T-helper 17 cell (primary cell): ENCODE data around the gene ZFYVE26. TPM values are rescaled to one million over a fixed set of nuclear protein-coding genes. Genes with fewer than 3 reads are reported as not detected.

Experiments
- ATAC-seq: fragments of 150-1000 bp; cut with Tn5 transposase; 2 replicates; pipeline ENCODE4 v1.10.0; 2021; ENCODE audit warnings: mild to moderate bottlenecking, moderate library complexity
- DNase-seq, 3 donors: peaks; one replicate each; pipeline versions ENCODE4 v3.0.0 to v3.0.0-alpha.2; 2020 to 2021
- H3K9me3 ChIP-seq: one replicate; pipeline ENCODE4 v1.7.0; 2013; ENCODE audit warnings: low read length, mild to moderate bottlenecking; ENCODE audit not compliant: control insufficient read depth, poor library complexity, severe bottlenecking
- H3K27ac Mint-ChIP-seq: one replicate; pipeline ENCODE4 v1.8.0; 2022; ENCODE audit warnings: mild to moderate bottlenecking, moderate library complexity, mixed read lengths
- H3K27me3 Mint-ChIP-seq: one replicate; pipeline ENCODE4 v1.8.0; 2022; ENCODE audit warnings: mixed read lengths
- H3K36me3 Mint-ChIP-seq: one replicate; pipeline ENCODE4 v1.8.0; 2022; ENCODE audit warnings: low read depth, mixed read lengths
- H3K4me1 Mint-ChIP-seq: one replicate; pipeline ENCODE4 v1.8.0; 2022; ENCODE audit warnings: mild to moderate bottlenecking, mixed read lengths
- H3K4me3 Mint-ChIP-seq: one replicate; pipeline ENCODE4 v1.8.0; 2022; ENCODE audit warnings: mild to moderate bottlenecking, moderate library complexity, mixed read lengths
- total RNA-seq, 4 donors: library from RNA in 2 of 4; stranded (reverse) in 2 of 4; gene quantifications; one replicate each; pipeline ENCODE4 v1.2.3 and lab custom pipeline; 2022 to 2026

ZFYVE26 gene
- total RNA-seq, 2 donors from 2014 or later = 25.0 to 29.9 TPM

DNA sequence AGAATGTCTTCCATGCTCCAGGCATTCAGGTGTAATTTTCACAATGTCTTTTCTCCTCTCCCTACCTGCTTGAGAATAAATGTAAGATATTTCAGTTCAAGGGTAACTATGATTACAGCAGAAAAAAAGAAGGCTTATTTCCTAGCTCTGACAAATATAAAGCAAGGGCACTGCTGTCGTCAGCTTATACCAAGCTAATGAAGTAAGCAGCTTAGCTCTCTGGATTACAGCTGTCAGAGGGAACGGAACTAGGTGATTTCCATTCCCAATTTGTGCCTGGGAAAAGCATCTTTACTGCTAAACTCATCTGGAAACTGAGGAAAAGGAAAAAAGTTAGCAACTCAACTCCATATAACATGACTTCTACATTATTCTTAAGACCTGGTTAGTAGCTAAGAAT lies 56.5 kb downstream of the ZFYVE26 start:
- Mint-ChIP-seq H3K27me3 (no peaks in the 10 kb centered on the region), H3K4me1 (peaks cover 2% of the 10 kb centered on the region), H3K36me3 (peaks cover 14% of the 10 kb centered on the region), H3K4me3 (no peak overlapping the region), H3K27ac (no peak overlapping the region)
- H3K9me3 ChIP-seq = no peaks in the 10 kb centered on the region
- DNase-seq = no peak
- no peak for ATAC-seq

DNA sequence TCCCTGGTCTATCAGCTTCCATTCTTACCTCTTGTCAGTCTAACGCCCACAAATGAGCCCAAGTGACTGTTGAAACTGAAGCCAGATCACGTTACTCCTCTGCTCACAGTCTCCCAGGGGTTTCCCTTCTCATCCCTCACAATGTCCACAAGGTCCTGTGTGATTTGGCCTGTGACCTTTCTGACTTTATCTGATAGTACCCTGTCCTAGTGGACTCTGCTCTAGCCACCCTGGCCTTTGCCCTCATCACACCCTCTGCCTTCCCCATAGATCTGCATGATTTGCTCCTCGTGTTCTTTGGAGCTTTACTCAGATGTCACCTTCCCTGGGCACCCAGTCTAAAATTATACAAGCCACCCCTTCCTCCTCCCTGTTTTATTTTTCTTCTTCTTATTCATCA lies 59.2 kb downstream of the ZFYVE26 start:
- ATAC-seq (no peak), DNase-seq (no peak)
- peak overlapping the region; percentile 14 for H3K27ac Mint-ChIP-seq
- H3K9me3 ChIP-seq = no peaks in the 10 kb centered on the region
- peaks cover 20% of the 10 kb centered on the region for H3K36me3 Mint-ChIP-seq
- peaks cover 2% of the 10 kb centered on the region for H3K4me1 Mint-ChIP-seq
- no peak overlapping the region for H3K4me3 Mint-ChIP-seq
- H3K27me3 Mint-ChIP-seq = no peaks in the 10 kb centered on the region

DNA sequence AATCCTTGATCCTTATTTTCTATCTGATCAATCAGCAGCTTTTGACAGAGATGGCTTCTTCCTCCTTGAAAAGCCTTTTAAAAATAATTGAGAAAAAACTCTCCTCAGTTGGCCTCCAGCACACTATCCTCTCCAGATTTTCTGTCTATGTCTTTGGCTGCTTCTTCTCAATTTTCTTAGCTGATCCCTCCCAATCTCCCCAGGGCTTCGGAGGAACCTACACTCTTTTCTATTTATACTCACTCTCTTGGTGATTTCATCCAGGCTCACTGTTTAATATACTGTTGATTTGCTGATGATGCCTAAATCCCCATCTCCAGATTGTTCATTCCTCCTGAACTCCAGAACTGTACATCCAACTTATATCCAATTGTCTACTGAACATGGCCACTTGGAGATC lies 59.9 kb downstream of the ZFYVE26 start:
- no peak for ATAC-seq
- H3K4me1 Mint-ChIP-seq = peaks cover 2% of the 10 kb centered on the region
- no peak overlapping the region for H3K4me3 Mint-ChIP-seq
- DNase-seq = no peak
- H3K27me3 Mint-ChIP-seq = no peaks in the 10 kb centered on the region
- H3K27ac Mint-ChIP-seq = peak overlapping the region; percentile 14
- peaks cover 23% of the 10 kb centered on the region for H3K36me3 Mint-ChIP-seq
- no peaks in the 10 kb centered on the region for H3K9me3 ChIP-seq

DNA sequence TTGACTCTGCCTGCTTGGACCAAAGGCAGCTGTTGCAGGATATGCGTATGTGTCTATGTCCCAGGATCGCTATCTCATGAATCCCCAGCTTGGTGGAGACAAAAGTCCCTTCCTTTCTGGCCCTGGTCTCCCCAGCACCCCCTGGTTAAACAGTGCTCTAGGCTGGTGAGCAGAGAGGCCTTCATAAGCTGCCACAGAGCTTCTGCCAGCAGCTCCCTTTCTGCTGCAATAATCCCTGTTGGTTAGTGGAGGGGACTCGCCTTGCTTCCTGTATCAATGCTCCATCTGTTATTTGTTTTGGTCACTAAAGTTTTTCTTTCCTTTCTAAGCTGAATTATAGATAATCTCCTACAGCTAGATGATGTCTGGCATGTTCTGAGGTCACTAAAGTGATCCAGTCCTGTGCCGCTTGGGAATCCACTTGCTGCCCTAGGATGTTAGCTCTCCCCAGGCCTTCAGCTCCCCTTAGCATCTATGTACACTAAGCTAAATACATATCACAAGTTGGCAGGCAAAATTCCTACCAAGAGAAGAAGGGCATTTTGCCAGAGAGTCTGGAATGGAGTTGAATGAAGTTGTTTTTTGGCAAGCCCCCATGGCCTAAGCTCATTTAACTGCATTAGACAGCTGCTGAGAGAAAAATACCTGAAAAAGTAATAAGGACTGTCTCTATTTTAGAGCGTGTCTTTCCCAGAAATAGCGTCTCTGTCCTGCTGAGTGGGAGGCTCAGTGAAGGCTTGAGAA lies 66.9 kb downstream of the ZFYVE26 start:
- Mint-ChIP-seq H3K4me3 (no peak overlapping the region), H3K4me1 (no peaks in the 10 kb centered on the region), H3K27me3 (no peaks in the 10 kb centered on the region), H3K27ac (peak overlapping the region; percentile 14), H3K36me3 (peaks cover 13% of the 10 kb centered on the region)
- H3K9me3 ChIP-seq = no peaks in the 10 kb centered on the region
- no peak for ATAC-seq
- DNase-seq = no peak

DNA sequence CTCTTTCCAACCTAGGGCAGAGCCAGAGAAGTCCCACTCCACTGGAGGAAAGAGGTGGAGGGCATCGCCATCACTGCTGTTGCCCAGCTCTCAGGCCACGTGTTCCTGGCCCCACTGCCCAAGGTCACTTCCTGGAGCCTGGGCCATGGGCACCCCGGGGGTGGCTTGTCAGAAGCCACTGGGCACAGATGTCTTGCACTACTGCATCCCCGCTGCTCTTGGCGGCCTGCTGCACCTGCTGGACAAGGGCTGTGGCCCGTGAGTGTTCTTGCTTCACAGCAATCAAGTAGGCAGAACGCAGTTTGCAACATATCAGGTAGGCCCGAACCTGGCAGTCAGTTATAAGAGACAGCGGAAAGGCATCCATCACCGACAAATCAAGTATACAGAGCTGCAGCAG lies 68.1 kb downstream of the ZFYVE26 start:
- H3K9me3 ChIP-seq = no peaks in the 10 kb centered on the region
- ATAC-seq (no peak), DNase-seq (no peak)
- H3K4me1 Mint-ChIP-seq = no peaks in the 10 kb centered on the region
- no peak overlapping the region for H3K27ac Mint-ChIP-seq
- no peak overlapping the region for H3K4me3 Mint-ChIP-seq
- no peaks in the 10 kb centered on the region for H3K27me3 Mint-ChIP-seq
- peaks cover 6% of the 10 kb centered on the region for H3K36me3 Mint-ChIP-seq

DNA sequence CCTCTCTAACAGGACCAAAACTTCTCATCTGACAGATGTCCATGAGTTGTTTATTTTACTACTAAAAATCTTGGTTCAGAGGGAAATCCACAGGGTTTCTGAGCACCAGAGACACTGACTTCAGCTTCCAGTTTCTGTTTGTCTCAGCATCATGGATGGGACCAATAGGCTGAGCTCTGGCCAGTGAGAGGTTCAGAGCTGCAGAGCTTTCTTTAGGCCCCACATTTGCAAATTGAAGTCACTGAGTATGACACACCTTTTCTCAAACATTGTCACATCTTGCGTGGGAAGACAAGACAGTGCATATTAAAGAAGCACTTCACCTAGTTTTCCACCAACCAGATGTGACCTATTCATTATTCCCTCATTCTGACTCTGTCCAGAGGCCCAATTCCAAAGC lies 69.5 kb downstream of the ZFYVE26 start:
- H3K27ac Mint-ChIP-seq = no peak overlapping the region
- H3K9me3 ChIP-seq = no peaks in the 10 kb centered on the region
- H3K36me3 Mint-ChIP-seq = peaks cover 3% of the 10 kb centered on the region
- no peak for ATAC-seq
- H3K27me3 Mint-ChIP-seq = no peaks in the 10 kb centered on the region
- no peak for DNase-seq
- H3K4me1 Mint-ChIP-seq = no peaks in the 10 kb centered on the region
- no peak overlapping the region for H3K4me3 Mint-ChIP-seq

DNA sequence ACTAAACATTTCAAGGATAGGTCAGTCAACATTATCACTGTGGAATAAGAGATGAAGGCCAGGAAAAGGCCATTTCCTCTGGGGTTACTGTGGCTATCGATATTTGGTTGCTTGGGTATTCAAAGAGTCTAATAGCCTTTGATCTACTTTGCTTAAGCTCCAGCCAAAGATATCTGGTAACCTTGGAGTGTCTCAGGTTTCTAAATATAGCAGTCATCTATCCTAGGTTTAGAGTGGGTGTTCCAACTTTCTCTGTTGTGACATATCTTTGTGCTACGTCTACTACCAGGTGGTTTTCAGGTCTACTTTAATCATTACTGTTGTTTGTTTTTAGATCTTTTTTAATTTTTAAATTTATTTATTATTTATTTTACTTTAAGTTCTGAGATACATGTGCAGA lies 72.3 kb downstream of the ZFYVE26 start:
- Mint-ChIP-seq H3K4me1 (peaks cover 5% of the 10 kb centered on the region), H3K27me3 (no peaks in the 10 kb centered on the region), H3K27ac (no peak overlapping the region), H3K36me3 (no peaks in the 10 kb centered on the region), H3K4me3 (no peak overlapping the region)
- DNase-seq = no peak
- no peak for ATAC-seq
- no peaks in the 10 kb centered on the region for H3K9me3 ChIP-seq

DNA sequence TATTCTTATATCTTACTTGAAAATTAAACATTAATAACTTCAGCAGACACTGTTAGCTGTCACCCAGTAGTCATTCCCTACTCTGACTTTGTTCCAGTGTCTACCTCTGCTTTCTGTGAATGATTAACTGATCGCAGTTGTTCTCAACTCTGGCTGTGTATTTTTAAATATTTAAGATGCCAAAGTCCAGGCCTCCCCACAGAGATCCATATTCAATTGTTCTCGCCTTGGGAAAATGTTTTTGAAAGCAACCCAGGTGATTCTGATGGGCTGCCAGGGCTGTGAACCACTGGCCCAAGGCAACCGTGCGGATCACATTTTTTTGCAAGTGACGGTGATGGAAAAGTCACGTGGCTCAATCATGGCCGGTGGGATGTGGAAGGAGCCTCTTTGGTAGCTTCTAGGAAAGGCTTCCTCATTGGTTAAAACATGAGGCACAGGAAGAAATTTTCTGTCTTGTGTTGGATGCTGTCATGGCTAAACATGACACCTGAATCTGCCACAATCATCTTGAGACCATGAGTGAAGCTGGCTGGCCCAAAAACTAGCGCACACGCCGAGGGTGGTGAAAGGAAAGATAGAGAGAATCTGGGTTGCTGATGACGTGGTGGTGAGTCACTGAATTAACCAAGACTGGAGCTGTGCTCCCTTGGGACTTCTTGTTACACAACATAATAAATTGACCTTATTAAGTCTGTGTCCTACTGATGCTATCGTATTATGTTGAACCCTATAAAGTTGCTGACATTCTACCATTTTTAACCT lies 77.5 kb downstream of the ZFYVE26 start:
- Mint-ChIP-seq H3K36me3 (no peaks in the 10 kb centered on the region), H3K4me3 (no peak overlapping the region), H3K27me3 (no peaks in the 10 kb centered on the region), H3K4me1 (peaks cover 8% of the 10 kb centered on the region), H3K27ac (peak overlapping the region; percentile 65)
- ATAC-seq = peak; percentile 85
- DNase-seq = no peak
- no peaks in the 10 kb centered on the region for H3K9me3 ChIP-seq

DNA sequence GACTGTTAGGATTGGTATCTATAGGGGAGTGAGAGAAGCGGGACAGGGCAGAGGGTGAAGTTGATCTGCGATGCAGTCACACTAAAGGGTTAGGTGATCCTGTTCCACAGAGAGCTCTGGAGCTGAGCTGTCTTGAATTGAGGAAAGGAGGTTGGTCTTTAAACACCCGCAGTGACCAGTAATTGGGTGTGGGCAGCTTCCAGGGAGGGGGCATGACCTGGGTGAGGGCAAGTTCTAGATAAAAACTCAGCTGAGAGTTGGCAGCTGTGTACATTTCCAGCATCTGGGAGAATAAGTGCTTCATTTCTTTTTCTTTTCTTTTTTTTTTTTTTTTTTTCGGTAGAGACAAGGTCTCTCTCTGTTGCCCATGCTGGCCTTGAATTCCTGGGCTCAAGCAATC lies 79.6 kb downstream of the ZFYVE26 start:
- H3K36me3 Mint-ChIP-seq = no peaks in the 10 kb centered on the region
- no peaks in the 10 kb centered on the region for H3K9me3 ChIP-seq
- no peak for DNase-seq
- no peak for ATAC-seq
- H3K27me3 Mint-ChIP-seq = no peaks in the 10 kb centered on the region
- no peak overlapping the region for H3K27ac Mint-ChIP-seq
- peaks cover 8% of the 10 kb centered on the region for H3K4me1 Mint-ChIP-seq
- H3K4me3 Mint-ChIP-seq = no peak overlapping the region

DNA sequence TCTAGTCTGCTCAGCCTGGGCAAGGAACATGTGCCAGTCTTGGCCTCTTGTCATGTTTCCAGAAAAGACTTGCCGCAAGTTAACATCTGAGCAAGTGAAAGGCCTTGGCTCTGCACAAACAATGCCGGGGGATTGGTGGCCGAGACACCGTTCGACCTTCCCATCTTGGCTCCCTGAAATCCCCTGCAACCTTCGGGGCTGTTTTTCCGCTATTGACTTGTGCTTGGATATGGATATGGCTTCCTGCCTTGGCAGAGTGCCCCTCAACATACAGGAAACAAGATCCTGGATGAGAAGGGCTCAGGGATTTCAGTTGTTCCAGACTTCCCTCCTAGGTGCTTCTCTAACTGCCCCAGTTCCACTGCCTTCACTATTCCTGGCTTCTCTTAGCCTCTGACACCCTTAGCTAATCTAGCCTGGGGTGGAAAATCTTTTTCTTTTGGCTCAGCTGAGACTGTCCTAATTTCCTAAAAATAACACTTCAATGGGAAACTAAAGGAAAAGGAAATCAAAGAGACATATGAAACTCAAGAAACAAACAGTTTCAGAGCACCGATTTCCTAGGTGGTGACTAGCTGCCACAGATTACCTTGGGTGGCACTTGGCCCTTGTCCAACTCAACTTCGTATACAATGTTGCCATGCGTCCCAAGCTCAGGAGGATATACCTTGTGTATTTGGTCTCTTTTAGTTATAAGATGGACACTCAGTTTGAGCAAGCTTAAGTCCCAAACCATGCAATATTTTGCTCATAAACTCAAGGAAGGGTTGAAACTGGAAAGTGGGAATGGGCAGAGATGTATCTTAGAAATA lies 80.8 kb downstream of the ZFYVE26 start:
- DNase-seq (no peak), ATAC-seq (no peak)
- no peaks in the 10 kb centered on the region for H3K36me3 Mint-ChIP-seq
- no peaks in the 10 kb centered on the region for H3K9me3 ChIP-seq
- H3K27me3 Mint-ChIP-seq = no peaks in the 10 kb centered on the region
- no peak overlapping the region for H3K27ac Mint-ChIP-seq
- H3K4me3 Mint-ChIP-seq = no peak overlapping the region
- H3K4me1 Mint-ChIP-seq = peaks cover 8% of the 10 kb centered on the region

DNA sequence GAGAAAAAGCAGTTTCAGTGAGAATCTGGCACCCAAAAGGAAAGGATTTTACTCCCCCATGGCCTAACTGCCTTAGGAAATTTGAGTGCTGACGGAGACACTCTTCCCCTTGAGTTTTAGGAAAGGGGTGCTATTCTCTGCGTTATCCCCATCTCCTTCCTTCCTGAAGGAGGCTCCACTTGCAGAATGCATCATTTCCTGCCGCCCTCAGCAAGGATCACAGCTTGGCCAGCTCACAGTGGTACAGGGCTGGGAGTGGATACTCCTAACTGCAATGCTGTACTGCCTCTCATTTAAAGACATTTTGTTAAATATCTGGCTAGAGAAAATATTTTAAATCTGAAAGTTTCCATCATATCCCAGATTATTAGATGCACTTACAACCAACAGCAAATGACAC lies 81.7 kb downstream of the ZFYVE26 start:
- H3K4me3 Mint-ChIP-seq = no peak overlapping the region
- no peak for ATAC-seq
- no peak overlapping the region for H3K27ac Mint-ChIP-seq
- no peak for DNase-seq
- no peaks in the 10 kb centered on the region for H3K36me3 Mint-ChIP-seq
- H3K4me1 Mint-ChIP-seq = peaks cover 8% of the 10 kb centered on the region
- no peaks in the 10 kb centered on the region for H3K27me3 Mint-ChIP-seq
- H3K9me3 ChIP-seq = no peaks in the 10 kb centered on the region

DNA sequence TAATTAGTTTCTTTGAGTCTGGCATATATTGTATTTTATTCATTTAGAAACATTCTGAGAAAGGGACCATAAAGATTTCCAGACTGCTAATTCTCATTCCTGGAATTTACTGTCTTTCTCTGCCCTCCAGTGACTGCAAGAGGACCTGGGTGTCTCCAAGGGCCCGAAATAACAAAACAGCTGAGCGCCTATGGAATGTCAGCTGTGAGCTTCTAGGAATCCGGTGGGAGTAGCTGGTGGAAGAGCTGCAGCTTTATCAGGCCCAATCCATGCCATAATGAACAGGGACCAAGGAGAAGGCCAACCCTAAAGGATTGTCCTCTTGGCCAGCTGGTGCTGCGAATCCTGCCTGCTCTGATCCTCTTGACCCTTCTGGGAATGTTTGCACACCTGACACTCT lies 82.8 kb downstream of the ZFYVE26 start:
- Mint-ChIP-seq H3K4me3 (no peak overlapping the region), H3K36me3 (no peaks in the 10 kb centered on the region), H3K4me1 (peaks cover 2% of the 10 kb centered on the region), H3K27ac (no peak overlapping the region), H3K27me3 (no peaks in the 10 kb centered on the region)
- no peaks in the 10 kb centered on the region for H3K9me3 ChIP-seq
- ATAC-seq = no peak
- no peak for DNase-seq

DNA sequence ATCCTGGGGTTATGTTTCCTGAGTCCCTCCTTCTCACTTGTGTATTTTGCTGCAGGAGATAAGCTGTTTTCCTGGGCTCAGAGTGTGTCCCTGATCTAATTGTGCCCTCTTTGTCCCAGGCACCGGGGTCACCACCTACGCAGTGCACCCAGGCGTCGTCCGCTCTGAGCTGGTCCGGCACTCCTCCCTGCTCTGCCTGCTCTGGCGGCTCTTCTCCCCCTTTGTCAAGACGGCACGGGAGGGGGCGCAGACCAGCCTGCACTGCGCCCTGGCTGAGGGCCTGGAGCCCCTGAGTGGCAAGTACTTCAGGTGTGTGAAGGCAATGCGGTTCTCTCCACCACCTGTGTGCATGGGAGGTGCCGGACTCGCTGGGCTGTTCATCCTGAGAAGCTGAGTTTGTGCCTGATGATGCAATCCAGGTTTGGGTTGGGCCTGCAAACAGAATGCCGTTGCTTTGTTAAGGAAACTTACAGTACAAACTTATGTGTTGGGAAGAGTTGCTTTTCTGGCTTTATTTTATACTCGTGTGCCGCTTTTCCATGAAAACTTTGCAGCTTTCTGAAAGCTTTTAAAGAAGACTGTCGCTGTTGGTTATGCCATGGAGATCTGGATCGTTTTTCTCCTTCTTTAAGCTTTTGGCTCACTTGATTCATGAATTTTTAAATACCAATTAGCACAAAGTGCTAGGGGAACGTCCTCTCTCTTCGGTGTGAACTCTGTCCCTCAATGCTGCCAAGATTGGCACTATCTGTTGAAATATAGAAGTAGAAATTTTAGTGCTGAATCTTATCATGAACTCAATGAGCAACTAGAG lies 87.1 kb downstream of the ZFYVE26 start:
- ATAC-seq = no peak

More for the DNA sequence above, 87.1 kb downstream of the ZFYVE26 start:
- H3K36me3 Mint-ChIP-seq = peaks cover 2% of the 10 kb centered on the region
- H3K27me3 Mint-ChIP-seq = peaks cover 29% of the 10 kb centered on the region
- no peak for DNase-seq
- H3K9me3 ChIP-seq = no peaks in the 10 kb centered on the region
- no peak overlapping the region for H3K27ac Mint-ChIP-seq
- H3K4me1 Mint-ChIP-seq = peaks cover 1% of the 10 kb centered on the region
- no peak overlapping the region for H3K4me3 Mint-ChIP-seq
